A673 (cell line): ENCODE measurements around the gene ASIC3. TPM values are rescaled to one million over a fixed set of nuclear protein-coding genes. Genes with fewer than 3 reads are reported as not detected.
A peak's percentile ranks its signal among the peaks of the same experiment; 100 is the strongest.
"Not testable (repeated sequence)": the region's sequence is repeated elsewhere in the genome, so short reads cannot be mapped to it uniquely, and the experiment has no call there.

Experiments used
- BruUV-seq: library from RNA; stranded (reverse); fragments of 400-500 nt; replicated peaks from 2 replicates; lab custom pipeline; 2021; lab: Mats Ljungman, UMichigan
- CTCF ChIA-PET: fragments of 300-600 bp; sonication (Branson Sonifier 250); formaldehyde crosslinking; loops from one replicate; lab custom pipeline; 2022; ENCODE audit warnings: antibody characterized with exemption; lab: Charles Lee
- POLR2A ChIA-PET: fragments of 300-600 bp; sonication (Branson Sonifier 250); formaldehyde crosslinking; loops from one replicate; lab custom pipeline; 2022; ENCODE audit warnings: antibody characterized with exemption; ENCODE audit not compliant: low non-redundant PET; lab: Charles Lee
- DNase-seq: peaks from one replicate; pipeline ENCODE4 v3.0.0-alpha.2; 2015; ENCODE audit warnings: low spot score
- H3K27ac ChIP-seq: fragments of 200-600 bp; sonication (generic); 2 replicates; pipeline ENCODE4 v1.5.1; 2016; ENCODE audit warnings: mixed run types, low read depth, mild to moderate bottlenecking, mixed read lengths, antibody characterized with exemption, low read length; ENCODE audit not compliant: poor library complexity, severe bottlenecking
- H3K27me3 ChIP-seq: fragments of 200-600 bp; sonication (generic); replicated peaks from 2 replicates; pipeline ENCODE4 v1.6.1; 2017; ENCODE audit warnings: mixed run types, low read depth, mild to moderate bottlenecking, mixed read lengths, antibody characterized with exemption, low read length; ENCODE audit not compliant: insufficient read depth, poor library complexity
- H3K36me3 ChIP-seq: fragments of 200-600 bp; sonication (generic); 2 replicates; pipeline ENCODE4 v1.6.1; 2016; ENCODE audit warnings: mixed run types, mild to moderate bottlenecking, mixed read lengths, antibody characterized with exemption, low read length; ENCODE audit not compliant: insufficient read depth, poor library complexity, severe bottlenecking
- H3K4me1 ChIP-seq: fragments of 200-600 bp; sonication (generic); 2 replicates; pipeline ENCODE4 v1.6.1; 2017; ENCODE audit warnings: mixed run types, mild to moderate bottlenecking, mixed read lengths, antibody characterized with exemption, low read length; ENCODE audit not compliant: insufficient read depth, poor library complexity, severe bottlenecking
- H3K4me3 ChIP-seq: fragments of 200-600 bp; sonication (generic); 2 replicates; pipeline ENCODE4 v1.5.1; 2016; ENCODE audit warnings: low read depth, mixed run types, mild to moderate bottlenecking, mixed read lengths, low read length; ENCODE audit not compliant: poor library complexity, severe bottlenecking
- H3K9me3 ChIP-seq: fragments of 200-600 bp; sonication (generic); 2 replicates; pipeline ENCODE4 v1.6.1; 2016; ENCODE audit warnings: mixed run types, low read depth, mild to moderate bottlenecking, mixed read lengths, antibody characterized with exemption, low read length; ENCODE audit not compliant: poor library complexity, severe bottlenecking
- EZH2 ChIP-seq: fragments of 200-600 bp; sonication (generic); IDR thresholded peaks from 2 replicates; pipeline ENCODE4 v1.6.1; 2017; ENCODE audit warnings: borderline replicate concordance, low read depth, mild to moderate bottlenecking, mixed read lengths, antibody characterized with exemption, low read length; ENCODE audit not compliant: poor library complexity, severe bottlenecking
- intact Hi-C: fragments of 100-400 bp; cut with micrococcal nuclease; formaldehyde crosslinking; loops from one replicate; pipeline ENCODE4 v1.10.0; 2022; ENCODE audit not compliant: unreplicated experiment
- total RNA-seq: library from RNA; stranded (reverse); gene quantifications from 2 replicates; pipeline ENCODE4 v1.2.3, GENCODE V29; 2021
- TF ChIP-seq, protein P1 (sequence below): fragments of 300-800, 200-600 bp; sonication (generic); conservative IDR thresholded peaks from 2 replicates; pipeline ENCODE4 v1.5.1; 2017; ENCODE audit warnings: low read depth, mild to moderate bottlenecking, antibody characterized with exemption, low read length, moderate library complexity, mixed read lengths

Gene ASIC3
- total RNA-seq, 1 experiment from 2014 or later, result 4.5 TPM

DNA sequence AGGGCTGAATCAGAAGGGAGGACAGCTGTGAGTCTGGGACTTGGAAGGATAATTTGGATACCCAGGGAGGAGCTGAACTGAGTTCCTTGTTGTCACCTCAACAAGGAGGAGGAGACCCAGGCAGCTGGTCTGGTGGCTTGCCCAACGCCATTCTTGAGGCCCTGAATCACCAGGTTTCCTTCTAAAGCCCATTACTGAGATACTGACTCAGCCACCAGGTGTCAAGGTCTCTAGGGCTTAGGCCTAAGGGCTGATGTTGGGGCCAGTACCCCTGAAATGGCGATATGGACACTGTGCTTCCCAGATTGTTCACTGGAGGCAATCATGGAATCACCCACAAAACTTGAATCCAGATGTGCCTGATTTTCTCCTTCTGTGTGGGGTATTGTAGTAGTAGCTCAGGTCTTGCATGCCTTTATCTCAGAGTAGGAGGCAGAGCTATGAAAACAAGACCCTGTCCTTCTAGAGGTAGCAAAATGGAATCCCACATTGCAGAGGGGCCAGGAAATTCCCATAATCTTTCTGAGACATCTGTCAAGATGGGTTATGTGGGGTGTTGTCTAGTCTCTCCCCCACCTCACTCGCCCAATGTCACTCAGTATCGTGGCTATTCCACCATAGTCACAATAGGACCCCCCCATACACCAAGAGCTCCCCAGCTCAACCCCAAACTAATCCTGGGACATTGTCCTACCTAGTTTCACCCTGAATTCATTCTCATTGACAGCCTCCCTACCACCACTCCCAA, 22.2 kb upstream of the ASIC3 start:
- intact Hi-C loops, result no loop called here
- Histone ChIP-seq H3K4me1 (no peaks in the 10 kb centered on the region), H3K27me3 (no peaks in the 10 kb centered on the region), H3K36me3 (no peaks in the 10 kb centered on the region), H3K9me3 (no peaks in the 10 kb centered on the region), H3K4me3 (no peak overlapping the region), H3K27ac (no peak overlapping the region)
- DNase-seq, result no peak
- BruUV-seq, result no TSS peak
- POLR2A ChIA-PET, result no interaction called here
- TF ChIP-seq EZH2, result no peak
- TF ChIP-seq, protein P1, sequence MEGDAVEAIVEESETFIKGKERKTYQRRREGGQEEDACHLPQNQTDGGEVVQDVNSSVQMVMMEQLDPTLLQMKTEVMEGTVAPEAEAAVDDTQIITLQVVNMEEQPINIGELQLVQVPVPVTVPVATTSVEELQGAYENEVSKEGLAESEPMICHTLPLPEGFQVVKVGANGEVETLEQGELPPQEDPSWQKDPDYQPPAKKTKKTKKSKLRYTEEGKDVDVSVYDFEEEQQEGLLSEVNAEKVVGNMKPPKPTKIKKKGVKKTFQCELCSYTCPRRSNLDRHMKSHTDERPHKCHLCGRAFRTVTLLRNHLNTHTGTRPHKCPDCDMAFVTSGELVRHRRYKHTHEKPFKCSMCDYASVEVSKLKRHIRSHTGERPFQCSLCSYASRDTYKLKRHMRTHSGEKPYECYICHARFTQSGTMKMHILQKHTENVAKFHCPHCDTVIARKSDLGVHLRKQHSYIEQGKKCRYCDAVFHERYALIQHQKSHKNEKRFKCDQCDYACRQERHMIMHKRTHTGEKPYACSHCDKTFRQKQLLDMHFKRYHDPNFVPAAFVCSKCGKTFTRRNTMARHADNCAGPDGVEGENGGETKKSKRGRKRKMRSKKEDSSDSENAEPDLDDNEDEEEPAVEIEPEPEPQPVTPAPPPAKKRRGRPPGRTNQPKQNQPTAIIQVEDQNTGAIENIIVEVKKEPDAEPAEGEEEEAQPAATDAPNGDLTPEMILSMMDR, result no peak
- CTCF ChIA-PET, result interaction anchor here (0.6 kb wide), 1 partner anchor 12 kb away, joined by 6 read pairs; no protein-coding TSS in a partner anchor

DNA sequence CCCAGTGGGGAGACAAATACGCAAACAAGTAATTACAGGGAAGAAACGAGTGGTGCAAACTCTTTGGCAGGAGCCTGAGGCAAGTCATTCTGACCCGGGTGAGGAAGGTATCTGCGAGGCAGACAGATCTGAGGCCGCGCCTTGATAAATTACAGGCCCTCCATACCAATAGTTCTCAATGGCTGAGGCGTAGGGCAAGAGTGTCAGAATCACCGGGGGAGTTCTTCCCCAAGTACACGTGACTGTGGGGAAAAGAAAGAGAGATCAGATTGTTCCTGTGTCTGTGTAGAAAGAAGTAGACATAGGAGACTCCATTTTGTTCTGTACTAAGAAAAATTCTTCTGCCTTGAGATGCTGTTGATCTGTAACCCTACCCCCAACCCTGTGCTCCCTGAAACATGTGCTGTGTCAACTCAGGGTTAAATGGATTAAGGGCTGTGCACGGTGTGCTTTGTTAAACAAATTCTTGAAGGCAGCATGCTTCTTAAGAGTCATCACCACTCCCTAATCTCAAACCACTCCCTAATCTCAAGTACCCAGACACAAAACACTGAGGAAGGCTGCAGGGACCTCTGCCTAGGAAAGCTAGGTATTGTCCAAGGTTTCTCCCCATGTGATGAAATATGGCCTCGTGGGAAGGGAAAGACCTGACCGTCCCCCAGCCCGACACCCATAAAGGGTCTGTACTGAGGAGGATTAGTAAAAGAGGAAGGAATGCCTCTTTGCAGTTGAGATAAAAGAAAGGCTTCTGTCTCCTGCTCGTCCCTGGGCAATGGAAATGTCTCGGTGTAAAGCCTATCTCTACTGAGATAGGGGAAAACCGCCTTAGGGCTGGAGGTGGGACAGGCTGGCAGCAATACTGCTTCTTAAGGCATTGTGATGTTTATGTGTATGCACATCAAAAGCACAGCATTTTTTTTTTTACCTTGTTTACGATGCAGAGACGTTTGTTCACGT, 21.3 kb upstream of the ASIC3 start:
- H3K36me3 ChIP-seq, H3K27me3 ChIP-seq, DNase-seq, H3K27ac ChIP-seq, POLR2A ChIA-PET, H3K4me1 ChIP-seq, BruUV-seq, intact Hi-C loops, H3K9me3 ChIP-seq: not testable (repeated sequence)
- CTCF ChIA-PET, result interaction anchor here (0.6 to 1.5 kb wide), 3 partner anchors 8 to 41 kb away, joined by 3 to 6 read pairs (median 5); no protein-coding TSS in a partner anchor
- H3K4me3 ChIP-seq, result peak overlapping the region; percentile 62

DNA sequence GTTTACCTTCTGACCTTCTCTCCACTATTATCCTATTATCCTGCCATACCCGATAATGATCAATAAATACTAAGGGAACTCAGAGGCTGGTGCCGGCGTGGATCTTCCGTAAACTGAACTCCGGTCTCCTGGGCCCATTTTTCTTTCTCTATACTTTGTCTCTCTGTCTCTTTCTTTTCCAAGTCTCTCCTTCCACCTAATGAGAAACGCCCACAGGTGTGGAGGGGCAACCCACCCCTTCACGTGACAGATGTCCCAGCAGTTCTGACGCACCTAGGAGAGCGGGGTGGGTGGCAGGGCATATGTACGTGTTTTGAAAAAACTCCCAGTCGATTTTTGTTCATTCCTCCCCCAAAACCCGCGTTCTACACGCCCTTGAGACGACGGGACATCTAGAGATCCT, 20.6 kb upstream of the ASIC3 start:
- intact Hi-C loops, result loop anchor here (2.0 kb wide), 1 partner anchor 31 kb away; the partner anchor contains the start of gene SLC4A2
- H3K4me1 ChIP-seq, BruUV-seq, POLR2A ChIA-PET, H3K9me3 ChIP-seq, H3K27me3 ChIP-seq, DNase-seq, H3K36me3 ChIP-seq: not testable (repeated sequence)
- Histone ChIP-seq H3K27ac (peak overlapping the region; percentile 52), H3K4me3 (peak overlapping the region; percentile 62)
- CTCF ChIA-PET, result interaction anchor here (1.4 to 1.5 kb wide), 3 partner anchors 9 to 96 kb away, joined by 3 to 5 read pairs (median 4); no protein-coding TSS in a partner anchor
